ENCODE results near the gene ZNF217.
"Not testable (repeated sequence)": the region's sequence is repeated elsewhere in the genome, so short reads cannot be mapped to it uniquely, and the experiment has no call there.

Gene ZNF217

GRCh38 chr20:53551719-53552571, 41.7 kb downstream of the ZNF217 start:
- H3K36me3 ChIP-seq (ENCODE audit: control insufficient read depth, low read depth, low read length); H3K9ac ChIP-seq (ENCODE audit: low read length): not testable (repeated sequence)

GRCh38 chr20:53550280-53551187, 43.1 kb downstream of the ZNF217 start:
- no peak overlapping the region for H3K27ac ChIP-seq (ENCODE audit: low read length)
- H3K9me3 ChIP-seq (ENCODE audit: control insufficient read depth, low read depth, low read length), result no peaks in the 10 kb centered on the region
- no peak overlapping the region for H3K4me3 ChIP-seq (ENCODE audit: low read length)
- H3K36me3 ChIP-seq (ENCODE audit: control insufficient read depth, low read depth, low read length), result no peaks in the 10 kb centered on the region
- no peak overlapping the region for H3K9ac ChIP-seq (ENCODE audit: low read length)
- H3K4me1 ChIP-seq (ENCODE audit: control insufficient read depth, low read depth, low read length), result peaks cover 4% of the 10 kb centered on the region
- H3K27me3 ChIP-seq (ENCODE audit: control insufficient read depth, insufficient read depth, low read length), result no peaks in the 10 kb centered on the region

More at GRCh38 chr20:53551719-53552571, 41.7 kb downstream of the ZNF217 start:
- not testable (repeated sequence) for H3K4me3 ChIP-seq (ENCODE audit: low read length); H3K27me3 ChIP-seq (ENCODE audit: control insufficient read depth, insufficient read depth, low read length); H3K27ac ChIP-seq (ENCODE audit: low read length); H3K4me1 ChIP-seq (ENCODE audit: control insufficient read depth, low read depth, low read length); H3K9me3 ChIP-seq (ENCODE audit: control insufficient read depth, low read depth, low read length)

GRCh38 chr20:53547664-53548239, 45.9 kb downstream of the ZNF217 start:
- Histone ChIP-seq H3K4me3 (ENCODE audit: low read length) (no peak overlapping the region), H3K9me3 (ENCODE audit: control insufficient read depth, low read depth, low read length) (no peaks in the 10 kb centered on the region), H3K9ac (ENCODE audit: low read length) (no peak overlapping the region), H3K27me3 (ENCODE audit: control insufficient read depth, insufficient read depth, low read length) (no peaks in the 10 kb centered on the region), H3K36me3 (ENCODE audit: control insufficient read depth, low read depth, low read length) (no peaks in the 10 kb centered on the region), H3K27ac (ENCODE audit: low read length) (no peak overlapping the region), H3K4me1 (ENCODE audit: control insufficient read depth, low read depth, low read length) (peaks cover 4% of the 10 kb centered on the region)

GRCh38 chr20:53539516-53539915, 54.1 kb downstream of the ZNF217 start:
- no peaks in the 10 kb centered on the region for H3K36me3 ChIP-seq (ENCODE audit: control insufficient read depth, low read depth, low read length)
- no peak overlapping the region for H3K27ac ChIP-seq (ENCODE audit: low read length)
- no peaks in the 10 kb centered on the region for H3K9me3 ChIP-seq (ENCODE audit: control insufficient read depth, low read depth, low read length)
- no peak overlapping the region for H3K9ac ChIP-seq (ENCODE audit: low read length)
- H3K27me3 ChIP-seq (ENCODE audit: control insufficient read depth, insufficient read depth, low read length), result no peaks in the 10 kb centered on the region
- H3K4me1 ChIP-seq (ENCODE audit: control insufficient read depth, low read depth, low read length), result no peaks in the 10 kb centered on the region
- H3K4me3 ChIP-seq (ENCODE audit: low read length), result no peak overlapping the region

- not testable (repeated sequence) for H3K27ac ChIP-seq (ENCODE audit: low read length); H3K4me1 ChIP-seq (ENCODE audit: control insufficient read depth, low read depth, low read length); H3K27me3 ChIP-seq (ENCODE audit: control insufficient read depth, insufficient read depth, low read length)
Observed at GRCh38 chr20:53536382-53536781, 57.3 kb downstream of the ZNF217 start.

GRCh38 chr20:53535878-53536277, 57.8 kb downstream of the ZNF217 start:
- Histone ChIP-seq H3K9ac (ENCODE audit: low read length) (no peak overlapping the region), H3K27ac (ENCODE audit: low read length) (no peak overlapping the region), H3K9me3 (ENCODE audit: control insufficient read depth, low read depth, low read length) (no peaks in the 10 kb centered on the region), H3K27me3 (ENCODE audit: control insufficient read depth, insufficient read depth, low read length) (no peaks in the 10 kb centered on the region), H3K4me1 (ENCODE audit: control insufficient read depth, low read depth, low read length) (no peaks in the 10 kb centered on the region), H3K36me3 (ENCODE audit: control insufficient read depth, low read depth, low read length) (no peaks in the 10 kb centered on the region), H3K4me3 (ENCODE audit: low read length) (no peak overlapping the region)

More at GRCh38 chr20:53536382-53536781, 57.3 kb downstream of the ZNF217 start:
- H3K36me3 ChIP-seq (ENCODE audit: control insufficient read depth, low read depth, low read length); H3K4me3 ChIP-seq (ENCODE audit: low read length); H3K9ac ChIP-seq (ENCODE audit: low read length); H3K9me3 ChIP-seq (ENCODE audit: control insufficient read depth, low read depth, low read length): not testable (repeated sequence)

- H3K27me3 ChIP-seq (ENCODE audit: control insufficient read depth, insufficient read depth, low read length), result no peaks in the 10 kb centered on the region
- H3K9ac ChIP-seq (ENCODE audit: low read length), result no peak overlapping the region
- H3K4me1 ChIP-seq (ENCODE audit: control insufficient read depth, low read depth, low read length), result no peaks in the 10 kb centered on the region
- no peaks in the 10 kb centered on the region for H3K9me3 ChIP-seq (ENCODE audit: control insufficient read depth, low read depth, low read length)
- H3K27ac ChIP-seq (ENCODE audit: low read length), result no peak overlapping the region
- H3K4me3 ChIP-seq (ENCODE audit: low read length), result no peak overlapping the region
- no peaks in the 10 kb centered on the region for H3K36me3 ChIP-seq (ENCODE audit: control insufficient read depth, low read depth, low read length)
Observed at GRCh38 chr20:53534037-53534436, 59.6 kb downstream of the ZNF217 start.

GRCh38 chr20:53533500-53533899, 60.1 kb downstream of the ZNF217 start:
- Histone ChIP-seq H3K9ac (ENCODE audit: low read length) (no peak overlapping the region), H3K27ac (ENCODE audit: low read length) (no peak overlapping the region), H3K27me3 (ENCODE audit: control insufficient read depth, insufficient read depth, low read length) (no peaks in the 10 kb centered on the region), H3K36me3 (ENCODE audit: control insufficient read depth, low read depth, low read length) (no peaks in the 10 kb centered on the region), H3K9me3 (ENCODE audit: control insufficient read depth, low read depth, low read length) (no peaks in the 10 kb centered on the region), H3K4me3 (ENCODE audit: low read length) (no peak overlapping the region), H3K4me1 (ENCODE audit: control insufficient read depth, low read depth, low read length) (no peaks in the 10 kb centered on the region)

- not testable (repeated sequence) for H3K27me3 ChIP-seq (ENCODE audit: control insufficient read depth, insufficient read depth, low read length); H3K36me3 ChIP-seq (ENCODE audit: control insufficient read depth, low read depth, low read length); H3K4me3 ChIP-seq (ENCODE audit: low read length); H3K9ac ChIP-seq (ENCODE audit: low read length); H3K9me3 ChIP-seq (ENCODE audit: control insufficient read depth, low read depth, low read length); H3K27ac ChIP-seq (ENCODE audit: low read length); H3K4me1 ChIP-seq (ENCODE audit: control insufficient read depth, low read depth, low read length)
Observed at GRCh38 chr20:53532654-53533312, 60.9 kb downstream of the ZNF217 start.

- H3K9me3 ChIP-seq (ENCODE audit: control insufficient read depth, low read depth, low read length), result no peaks in the 10 kb centered on the region
- H3K9ac ChIP-seq (ENCODE audit: low read length), result no peak overlapping the region
- no peaks in the 10 kb centered on the region for H3K27me3 ChIP-seq (ENCODE audit: control insufficient read depth, insufficient read depth, low read length)
- no peaks in the 10 kb centered on the region for H3K36me3 ChIP-seq (ENCODE audit: control insufficient read depth, low read depth, low read length)
- H3K4me3 ChIP-seq (ENCODE audit: low read length), result no peak overlapping the region
- H3K4me1 ChIP-seq (ENCODE audit: control insufficient read depth, low read depth, low read length), result no peaks in the 10 kb centered on the region
- H3K27ac ChIP-seq (ENCODE audit: low read length), result no peak overlapping the region
Observed at GRCh38 chr20:53530440-53530839, 63.2 kb downstream of the ZNF217 start.

- Histone ChIP-seq H3K9ac (ENCODE audit: low read length) (no peak overlapping the region), H3K27me3 (ENCODE audit: control insufficient read depth, insufficient read depth, low read length) (no peaks in the 10 kb centered on the region), H3K4me1 (ENCODE audit: control insufficient read depth, low read depth, low read length) (no peaks in the 10 kb centered on the region), H3K9me3 (ENCODE audit: control insufficient read depth, low read depth, low read length) (no peaks in the 10 kb centered on the region), H3K27ac (ENCODE audit: low read length) (no peak overlapping the region), H3K36me3 (ENCODE audit: control insufficient read depth, low read depth, low read length) (no peaks in the 10 kb centered on the region), H3K4me3 (ENCODE audit: low read length) (no peak overlapping the region)
Observed at GRCh38 chr20:53529658-53530057, 64.0 kb downstream of the ZNF217 start.
